Measurements from ENCODE around the gene SLC25A11. TPM values are rescaled to one million over a fixed set of nuclear protein-coding genes. Genes with fewer than 3 reads are reported as not detected.

The SLC25A11 gene
- 58.8 and 83.6 TPM in 2 replicates for total RNA-seq (2014; rRNA removed; shearing (Covaris generic))

GRCh38 chr17:4939796-4940554 is at the start of gene SLC25A11, which contains the start of gene RNF167:
SLC25A11 (minus strand) TSS chr17:4940046; CDS start chr17:4939910, 136 bp downstream.
RNF167 (plus strand) TSS chr17:4940268; CDS start chr17:4940910, 642 bp downstream.
- DNase-seq (ENCODE audit: low spot score), result peak; percentile 94

- DNase-seq (ENCODE audit: low spot score), result no peak
Observed at GRCh38 chr17:4987767-4988567, 48.1 kb upstream of the SLC25A11 start.

- peak; percentile 62 for DNase-seq (ENCODE audit: low spot score)
Observed at GRCh38 chr17:4986951-4987766, 47.3 kb upstream of the SLC25A11 start, which contains the start of gene CAMTA2. CAMTA2 (minus strand) TSS chr17:4987675; CDS start chr17:4986222, 1,453 bp downstream.

- peak; percentile 15 for DNase-seq (ENCODE audit: low spot score)
Observed at GRCh38 chr17:4986403-4986802, 46.6 kb upstream of the SLC25A11 start.

GRCh38 chr17:4982305-4982704 is 42.5 kb upstream of the SLC25A11 start:
- DNase-seq (ENCODE audit: low spot score), result no peak

GRCh38 chr17:4980644-4981216 is 40.9 kb upstream of the SLC25A11 start:
- DNase-seq (ENCODE audit: low spot score), result peak; percentile 64

GRCh38 chr17:4978726-4979125 is 38.9 kb upstream of the SLC25A11 start:
- DNase-seq (ENCODE audit: low spot score), result no peak

- no peak for DNase-seq (ENCODE audit: low spot score)
Observed at GRCh38 chr17:4974115-4974670, 34.3 kb upstream of the SLC25A11 start.

- DNase-seq (ENCODE audit: low spot score), result no peak
Observed at GRCh38 chr17:4973256-4974114, 33.6 kb upstream of the SLC25A11 start.

- DNase-seq (ENCODE audit: low spot score), result no peak
Observed at GRCh38 chr17:4972752-4973151, 32.9 kb upstream of the SLC25A11 start.

GRCh38 chr17:4972322-4972721 is 32.5 kb upstream of the SLC25A11 start:
- no peak for DNase-seq (ENCODE audit: low spot score)

GRCh38 chr17:4971826-4972225 is 32.0 kb upstream of the SLC25A11 start:
- no peak for DNase-seq (ENCODE audit: low spot score)

- DNase-seq (ENCODE audit: low spot score), result no peak
Observed at GRCh38 chr17:4970273-4970672, 30.4 kb upstream of the SLC25A11 start.

- no peak for DNase-seq (ENCODE audit: low spot score)
Observed at GRCh38 chr17:4969551-4970173, 29.8 kb upstream of the SLC25A11 start.

- DNase-seq (ENCODE audit: low spot score), result no peak
Observed at GRCh38 chr17:4969047-4969550, 29.3 kb upstream of the SLC25A11 start.

GRCh38 chr17:4968486-4969046 is 28.7 kb upstream of the SLC25A11 start:
- peak; percentile 4 for DNase-seq (ENCODE audit: low spot score)

GRCh38 chr17:4967539-4968485 is 28.0 kb upstream of the SLC25A11 start, which contains the start of gene SPAG7:
SPAG7 (minus strand) TSS chr17:4967817; CDS start chr17:4967804, 13 bp downstream.
- DNase-seq (ENCODE audit: low spot score), result peak; percentile 93

Measured in HT-29 (cell line).